Erythroblast (primary cell): ENCODE data around the gene USP25.

Experiments used
- DNase-seq, 2 experiments: peaks; one replicate each; lab custom pipeline; 2025; lab: John Stamatoyannopoulos, UW
- GATA1 ChIP-seq: IDR thresholded peaks from 2 replicates; pipeline ENCODE4 v1.6.1; 2011; ENCODE audit warnings: low read depth, mild to moderate bottlenecking, control low read depth, low read length, moderate library complexity
- POLR2A ChIP-seq: IDR thresholded peaks from 2 replicates; pipeline ENCODE4 v1.6.1; 2011; ENCODE audit warnings: mild to moderate bottlenecking, low read length

Gene USP25

DNA sequence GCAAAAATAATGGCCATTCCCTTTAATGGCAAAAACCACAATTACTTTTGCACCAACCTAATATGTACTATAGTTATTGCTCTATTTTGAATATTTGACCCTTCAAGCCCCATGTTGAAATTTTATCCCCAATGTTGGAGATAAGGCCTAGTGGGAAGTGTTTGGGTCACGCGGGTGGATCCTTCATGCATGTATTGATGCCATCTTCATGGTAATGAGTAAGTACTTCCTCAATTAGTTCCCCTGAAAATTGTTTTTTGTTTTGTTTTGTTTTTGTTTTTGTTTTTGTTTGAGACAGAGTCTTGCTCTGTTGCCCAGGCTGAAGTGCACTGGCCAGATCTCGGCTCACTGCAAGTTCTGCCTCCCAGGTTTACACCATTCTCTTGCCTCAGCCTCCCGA lies 9.8 kb upstream of the USP25 start:
- DNase-seq, result no peak
- TF ChIP-seq POLR2A (no peak), GATA1 (no peak)

DNA sequence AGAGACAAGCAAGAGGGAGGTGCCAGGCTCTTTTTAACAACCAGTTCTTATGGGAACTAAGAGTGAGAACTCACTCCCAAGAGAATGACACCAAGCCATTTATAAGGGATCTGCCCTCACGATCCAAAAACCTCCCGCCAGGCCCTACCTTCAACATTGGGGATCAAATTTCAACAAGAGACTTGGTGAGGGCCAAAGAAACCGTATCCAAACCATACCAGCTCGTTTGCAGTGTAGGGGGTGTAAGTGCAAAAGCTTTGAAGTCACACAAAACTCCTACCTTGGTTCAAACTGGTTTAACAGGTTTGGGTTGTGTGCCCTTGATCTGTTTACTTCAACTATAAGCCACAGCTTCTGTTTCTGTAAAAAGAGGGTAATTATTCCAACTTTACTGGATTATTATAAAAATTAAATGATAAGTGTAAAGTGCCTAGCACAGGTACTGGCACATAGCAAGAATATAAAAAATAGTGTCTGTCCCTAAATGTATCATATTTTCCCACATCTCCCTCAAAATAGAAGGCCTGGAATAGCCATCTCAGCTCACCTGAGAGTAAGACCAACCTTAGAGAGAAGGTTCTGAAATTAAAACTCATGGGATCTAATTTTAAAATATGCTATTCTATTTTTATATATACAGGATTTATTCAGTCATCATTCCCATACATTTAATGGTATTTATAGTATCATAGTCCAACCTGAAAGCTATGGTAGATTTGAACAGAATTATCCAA lies 7.0 kb upstream of the USP25 start:
- no peak for DNase-seq
- no peak for TF ChIP-seq POLR2A
- TF ChIP-seq GATA1, result no peak

DNA sequence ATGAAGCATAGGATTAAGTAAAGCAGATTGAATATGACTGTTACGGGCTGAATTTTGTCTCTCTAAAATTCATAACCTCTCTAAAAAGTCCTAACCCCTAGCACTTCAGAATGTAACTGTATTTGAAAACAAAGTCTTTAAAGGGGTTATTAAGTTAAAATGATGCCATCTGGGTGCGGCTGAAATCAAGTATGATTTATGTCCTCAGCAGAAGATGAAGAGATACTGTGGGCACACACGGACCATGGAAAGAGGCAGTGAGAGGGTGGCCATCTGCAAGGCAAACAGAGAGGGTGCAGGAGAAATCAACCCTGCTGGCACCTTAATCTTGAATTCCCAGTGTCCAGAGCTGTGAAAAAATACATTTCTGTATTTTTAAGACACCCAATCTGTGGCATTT lies 3.8 kb upstream of the USP25 start:
- no peak for DNase-seq
- TF ChIP-seq GATA1, result no peak

DNA sequence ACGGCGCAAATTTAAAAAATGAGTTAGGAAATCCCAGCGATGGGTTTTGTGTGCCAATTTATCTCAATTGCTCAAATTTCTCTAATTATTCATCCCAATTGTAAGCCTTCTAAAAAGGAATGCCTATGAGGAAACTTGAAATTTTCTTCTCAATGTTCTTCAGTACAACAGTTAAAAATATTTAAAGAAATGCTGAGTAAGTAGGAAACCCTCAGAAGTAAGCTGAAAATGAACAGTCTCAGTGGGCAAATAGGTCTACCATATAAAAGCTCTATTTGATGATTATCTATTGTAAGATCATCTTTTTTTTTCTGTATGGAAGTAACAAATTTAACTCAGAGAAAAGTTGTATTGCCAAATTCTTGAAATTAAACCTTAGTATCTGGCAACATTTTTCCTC lies 1.7 kb upstream of the USP25 start:
- TF ChIP-seq POLR2A (no peak), GATA1 (no peak)
- no peak for DNase-seq

DNA sequence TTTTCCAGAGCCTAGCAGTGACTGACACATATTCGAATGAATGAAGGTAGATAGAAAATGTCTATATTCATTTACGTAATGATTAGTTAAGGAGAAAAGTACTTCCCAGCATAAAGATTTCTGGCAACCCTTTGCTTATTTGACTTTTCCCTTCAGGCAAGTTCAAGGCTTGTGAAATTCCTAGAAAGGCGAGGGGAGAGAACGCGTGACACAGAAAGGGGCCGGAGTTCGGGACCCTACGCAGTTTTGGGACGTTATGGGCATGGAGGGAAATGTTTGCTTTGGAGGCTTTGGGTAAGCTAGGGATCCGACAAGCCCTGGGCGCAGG lies 472 bp upstream of the USP25 start:
- TF ChIP-seq POLR2A, result no peak
- TF ChIP-seq GATA1, result no peak

DNA sequence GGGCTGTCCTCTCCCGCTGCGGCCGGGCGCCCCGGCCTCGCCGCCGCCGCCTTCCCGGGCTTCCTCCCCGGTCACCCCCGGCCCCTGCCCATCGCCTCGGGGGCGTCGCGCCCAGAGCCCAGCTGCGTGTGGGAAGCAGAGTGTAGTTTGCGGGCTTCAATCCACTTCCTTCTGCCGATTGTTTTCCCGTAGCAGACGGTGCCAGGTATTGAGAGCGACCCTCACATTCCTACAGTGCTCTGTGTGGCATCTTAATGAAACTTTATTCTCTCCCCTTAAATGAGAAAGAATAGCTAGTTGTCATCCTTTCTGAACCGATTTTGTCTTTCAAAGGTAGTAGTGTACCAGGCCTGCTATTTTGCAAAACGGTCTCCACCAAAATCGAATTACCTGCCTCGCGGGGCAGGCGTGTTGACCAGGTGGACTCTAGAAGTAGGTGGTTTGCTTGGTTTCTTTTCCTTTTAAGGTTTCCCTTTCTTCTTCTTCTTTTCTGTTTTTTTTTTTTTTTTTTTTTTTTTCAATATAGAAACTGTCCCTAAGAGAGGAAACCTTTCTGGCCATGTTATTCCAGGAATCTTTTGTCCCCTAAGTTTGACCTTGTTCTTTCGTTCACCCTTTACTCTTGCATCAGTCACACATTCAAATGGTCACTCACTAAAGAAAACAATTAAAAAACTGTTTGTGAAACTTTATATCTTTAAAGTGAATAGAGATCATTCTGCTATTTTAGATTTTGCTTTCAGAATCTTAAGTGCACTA lies 881 bp downstream of the USP25 start:
- peak in 1 of 2 experiments; percentile 30 for DNase-seq

More for the DNA sequence above, 472 bp upstream of the USP25 start:
- DNase-seq, result no peak

DNA sequence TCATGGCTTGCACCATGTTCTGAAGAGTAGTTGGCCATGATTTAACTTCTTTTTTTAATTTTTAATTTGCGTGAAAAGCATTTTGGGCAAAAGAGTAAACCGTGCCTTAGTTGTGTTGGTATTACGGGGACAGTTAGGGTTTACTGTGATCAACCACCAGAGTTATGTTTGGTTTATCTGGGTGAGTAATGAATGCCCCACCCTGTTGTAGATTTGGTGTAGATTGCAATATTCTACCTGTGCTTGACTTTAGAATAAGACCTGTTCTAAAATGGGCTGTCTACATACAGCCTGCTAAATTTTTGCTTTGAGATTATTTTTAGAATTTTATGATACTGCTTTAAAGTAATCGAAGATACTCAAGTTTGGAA lies 1.4 kb downstream of the USP25 start:
- TF ChIP-seq POLR2A (no peak), GATA1 (no peak)
- peak; percentile 53 to 58 for DNase-seq

More for the DNA sequence above, 881 bp downstream of the USP25 start:
- TF ChIP-seq GATA1 (no peak), POLR2A (no peak)

DNA sequence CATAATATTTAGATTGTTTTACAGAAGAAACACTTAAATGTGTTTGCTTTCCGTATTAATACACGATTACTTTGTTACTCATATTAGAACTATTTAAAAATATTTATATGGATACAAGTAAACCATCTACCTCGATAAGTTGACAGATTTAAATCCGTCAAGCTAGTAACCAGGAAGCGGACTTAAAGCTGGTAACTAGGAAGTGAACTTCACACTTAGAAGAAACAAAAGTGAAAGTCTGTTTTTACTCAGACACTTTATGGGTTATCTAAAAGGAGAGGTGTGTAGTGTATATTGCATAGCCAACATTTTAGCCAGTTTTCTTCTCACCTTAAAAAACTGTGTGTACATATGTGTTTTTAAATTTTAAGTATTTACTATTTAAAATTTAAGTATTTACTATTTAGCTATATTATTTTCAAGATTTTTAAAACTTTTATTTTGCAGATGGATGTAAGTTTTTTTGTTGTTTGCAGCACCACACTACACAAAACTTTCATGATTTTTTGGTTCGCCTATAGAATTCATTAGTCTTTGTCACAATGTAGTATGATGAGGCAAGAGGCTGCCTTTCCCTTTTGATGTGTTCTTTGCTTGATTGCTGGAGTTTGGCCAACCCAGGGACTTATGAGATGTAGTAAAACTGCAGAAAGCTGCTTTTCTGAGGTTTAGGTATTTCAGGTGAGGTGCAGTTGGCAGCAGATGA lies 2.7 kb downstream of the USP25 start:
- no peak for TF ChIP-seq POLR2A
- DNase-seq, result peak; percentile 75 to 80

DNA sequence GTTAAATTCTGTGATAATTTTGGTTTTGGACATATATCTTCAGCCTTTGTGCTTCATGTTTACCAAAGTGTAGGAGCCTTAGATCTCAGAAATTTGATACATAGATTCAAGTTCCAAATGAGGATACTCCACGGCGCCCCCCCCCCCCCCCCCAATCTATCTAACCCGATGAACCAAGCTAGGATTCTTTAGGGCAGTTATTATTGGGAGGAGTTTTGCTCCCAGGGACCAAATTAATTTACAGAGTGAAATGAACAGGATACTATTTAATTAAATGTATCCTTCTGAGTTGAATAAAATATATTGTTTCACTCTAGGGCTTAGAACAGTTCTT lies 3.2 kb downstream of the USP25 start:
- no peak for TF ChIP-seq POLR2A
- no peak for TF ChIP-seq GATA1
- DNase-seq, result no peak

DNA sequence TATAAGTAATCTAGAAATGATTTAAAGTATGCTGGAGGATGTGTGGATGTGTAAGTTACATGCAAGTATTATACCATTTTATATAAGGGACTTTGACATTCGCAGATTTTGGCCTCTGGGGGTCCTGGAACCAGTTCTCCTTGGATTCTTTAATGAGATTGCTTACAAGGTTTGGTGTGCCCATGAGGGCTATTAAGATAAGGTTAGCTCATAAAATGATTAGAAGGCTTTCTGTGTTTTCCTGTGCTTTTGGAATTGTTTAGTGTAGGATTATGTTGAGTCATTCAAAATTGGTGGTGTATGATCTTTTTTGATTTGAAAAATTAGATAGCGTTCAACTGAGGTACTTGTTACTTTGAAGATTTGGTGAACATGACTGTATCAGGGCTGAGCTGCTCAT lies 5.6 kb downstream of the USP25 start:
- DNase-seq, result peak; percentile 38 to 60
- TF ChIP-seq POLR2A, result no peak
- no peak for TF ChIP-seq GATA1

DNA sequence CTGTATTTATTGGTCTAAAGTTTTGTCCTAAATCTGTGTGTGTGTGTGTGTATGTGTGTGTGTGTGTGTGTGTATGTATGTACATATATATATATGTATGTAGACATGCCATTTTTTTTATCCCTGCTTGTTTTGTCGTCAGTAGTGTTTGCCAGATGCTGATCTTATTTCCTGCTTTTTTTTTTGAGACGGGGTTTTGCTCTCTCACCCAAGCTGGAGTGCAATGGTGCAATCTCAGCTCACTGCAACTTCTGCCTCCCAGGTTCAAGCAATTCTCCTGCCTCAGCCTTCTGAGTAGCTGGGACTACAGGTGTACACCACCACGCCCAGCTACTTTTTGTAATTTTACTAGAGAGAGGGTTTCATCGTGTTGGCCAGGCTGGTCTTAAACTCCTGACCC lies 6.1 kb downstream of the USP25 start:
- DNase-seq, result peak; percentile 28 to 31

DNA sequence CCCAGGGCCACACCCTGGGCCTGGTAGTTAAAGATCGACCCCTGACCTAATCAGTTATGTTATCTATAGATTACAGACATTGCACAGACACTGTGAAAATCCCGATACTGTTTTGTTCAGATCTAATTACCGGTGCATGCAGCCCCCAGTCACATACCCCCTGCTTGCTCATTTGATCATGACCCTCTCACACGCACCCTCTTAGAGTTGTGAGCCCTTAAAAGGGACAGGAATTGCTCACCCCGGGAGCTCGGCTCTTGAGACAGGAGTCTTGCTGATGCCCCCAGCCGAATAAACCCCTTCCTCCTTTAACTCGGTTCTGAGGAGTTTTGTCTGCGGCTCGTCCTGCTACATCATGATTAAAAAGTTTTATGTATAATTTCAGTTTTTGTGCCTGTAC lies 9.0 kb downstream of the USP25 start:
- peak; percentile 9 to 69 for DNase-seq

DNA sequence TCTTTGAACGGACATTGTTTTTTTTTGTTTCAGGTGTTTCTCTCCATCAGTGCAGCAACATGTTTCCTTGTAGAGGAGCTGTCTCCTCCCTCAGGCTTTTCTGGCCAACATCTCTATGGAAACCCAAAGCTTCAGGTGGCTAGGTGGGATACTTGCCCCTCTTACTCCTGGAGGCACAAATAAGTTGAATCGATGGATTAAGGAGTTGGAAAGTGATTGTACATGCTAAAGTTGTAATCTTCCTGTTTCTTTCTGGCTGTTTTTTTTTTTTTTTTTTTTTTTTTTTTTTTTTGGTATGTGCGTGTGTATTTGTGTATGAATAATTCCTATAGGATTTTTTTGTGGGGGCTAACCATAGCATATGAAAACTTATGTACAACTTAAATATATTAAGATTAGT lies 10.6 kb downstream of the USP25 start:
- no peak for DNase-seq
- TF ChIP-seq GATA1 (no peak), POLR2A (no peak)

DNA sequence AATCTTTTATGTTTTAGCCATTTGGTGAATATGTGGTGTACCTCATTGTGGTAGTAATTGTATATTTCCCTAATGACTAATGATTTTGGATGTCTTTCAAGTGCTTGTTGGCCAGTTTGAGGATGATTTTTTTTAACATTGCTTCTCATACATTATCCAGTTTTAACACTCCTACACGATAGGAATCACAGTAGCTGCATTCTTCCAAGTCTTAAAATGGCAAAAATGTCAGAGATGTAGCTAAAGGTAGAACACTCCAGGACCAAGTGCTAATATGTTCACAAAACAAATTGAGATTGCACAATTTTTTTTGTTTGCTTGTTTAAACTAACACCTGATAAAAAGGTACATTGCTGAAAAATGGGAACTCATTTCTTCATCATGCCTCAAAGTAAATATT lies 11.7 kb downstream of the USP25 start:
- DNase-seq, result no peak
- TF ChIP-seq POLR2A (no peak), GATA1 (no peak)

DNA sequence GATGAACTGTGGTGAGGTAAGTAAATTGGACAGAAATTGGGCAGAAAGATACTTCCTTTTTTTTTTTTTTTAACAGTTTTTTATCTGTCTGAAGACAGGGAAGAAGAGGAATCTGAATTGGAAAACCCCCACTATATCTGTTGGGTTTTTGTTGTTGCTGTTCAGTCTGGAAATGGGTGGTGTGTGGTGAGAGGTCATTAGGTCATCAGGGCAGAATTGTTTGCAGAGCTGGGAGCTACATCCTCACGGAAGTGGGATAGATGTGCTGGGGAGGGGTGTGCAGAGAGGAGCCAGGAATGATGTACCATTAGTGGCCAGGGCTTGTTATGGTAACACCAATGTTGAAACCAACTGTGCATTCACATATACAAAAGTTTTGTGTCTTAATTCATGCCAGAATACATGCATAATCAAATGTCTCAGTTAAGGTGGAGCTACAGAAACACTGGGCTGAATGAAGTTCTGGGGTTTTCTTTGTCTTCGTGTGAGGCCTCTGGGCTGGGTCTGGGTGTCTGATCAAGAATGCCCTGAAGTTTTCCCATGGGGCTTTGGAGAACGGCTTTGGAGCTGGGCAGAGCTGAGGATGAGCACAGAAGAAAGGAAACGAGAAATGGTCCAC lies 12.4 kb downstream of the USP25 start:
- TF ChIP-seq POLR2A (no peak), GATA1 (no peak)
- DNase-seq, result no peak

DNA sequence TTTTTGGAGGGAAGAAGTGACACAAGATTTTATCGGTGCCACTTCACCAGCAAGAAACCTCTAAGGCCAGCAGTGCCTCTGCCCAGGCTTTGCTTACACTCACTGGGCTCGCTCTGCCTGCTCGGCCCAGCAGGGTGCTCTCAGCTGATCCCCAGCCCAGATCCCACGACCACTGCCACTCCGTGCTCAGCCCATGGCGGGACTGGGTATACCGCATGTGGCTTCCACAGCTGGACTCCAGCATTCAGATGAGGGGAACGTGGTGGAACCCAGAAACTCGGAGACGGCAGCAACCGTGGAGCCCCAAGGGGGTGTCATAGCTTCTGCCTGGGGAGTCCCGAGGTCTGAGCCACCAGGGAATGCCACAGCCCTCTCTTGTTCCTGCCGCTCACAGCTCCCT lies 12.9 kb downstream of the USP25 start:
- DNase-seq, result no peak
- TF ChIP-seq GATA1 (no peak), POLR2A (no peak)
